HCT116 (cell line): ENCODE results near the gene AATF. TPM values are rescaled to one million over a fixed set of nuclear protein-coding genes. Genes with fewer than 3 reads are reported as not detected.

Source experiments
- ATAC-seq: fragments of 200-7000 bp; cut with Tn5 transposase; 2 replicates; pipeline ENCODE4 v1.9.1; 2020; ENCODE audit warnings: mild to moderate bottlenecking, moderate library complexity
- BruUV-seq: library from RNA; stranded (reverse); fragments of 400-500 nt; replicated peaks from 2 replicates; lab custom pipeline; 2021; lab: Mats Ljungman, UMichigan
- CTCF ChIA-PET: fragments of 300-600 bp; sonication (Branson Sonifier 250); formaldehyde crosslinking; loops from one replicate; lab custom pipeline; 2021; ENCODE audit warnings: antibody characterized with exemption; lab: Charles Lee
- POLR2A ChIA-PET: fragments of 300-600, 350-600 bp; sonication (Branson Sonifier 250); formaldehyde crosslinking; loops from one replicate; lab custom pipeline; 2021; ENCODE audit warnings: antibody characterized with exemption; lab: Charles Lee
- RAD21 ChIA-PET, 2 experiments: fragments of 300-600 bp; sonication (Branson Sonifier 250); formaldehyde crosslinking; loops; one replicate each; lab custom pipeline; 2023; ENCODE audit warnings: low total read pairs in 2 of 2; ENCODE audit not compliant: uncharacterized antibody in 2 of 2, unreplicated experiment in 2 of 2, low non-redundant PET in 1 of 2; lab: Charles Lee
- DNase-seq: peaks from one replicate; pipeline ENCODE4 v3.0.0-alpha.2; 2010; ENCODE audit warnings: low read depth, low spot score
- H2AFZ ChIP-seq: fragments of 200-600 bp; shearing (Covaris generic), sonication (generic); 2 replicates; pipeline ENCODE4 v1.6.1; 2017; ENCODE audit warnings: low read depth, mixed run types, mixed read lengths, antibody characterized with exemption, low read length; ENCODE audit not compliant: poor library complexity, severe bottlenecking
- H3K27ac ChIP-seq: 2 replicates; pipeline ENCODE4 v1.5.1; 2012; ENCODE audit warnings: low read depth, low read length
- H3K27me3 ChIP-seq: fragments of 200-600 bp; sonication (generic); 2 replicates; pipeline ENCODE4 v1.6.1; 2016; ENCODE audit warnings: mixed run types, low read length, mixed read lengths; ENCODE audit not compliant: insufficient read depth
- H3K36me3 ChIP-seq, 2 experiments: fragments of 200-500 bp in 1 of 2; fragments of 200-600 bp in 1 of 2; sonication (Bioruptor generic) in 1 of 2; sonication (generic) in 1 of 2; 2 replicates each; pipeline versions ENCODE4 v1.5.1 to v1.6.1; 2014 to 2016; ENCODE audit warnings: low read length in 2 of 2, inconsistent platforms in 1 of 2, mixed read lengths in 1 of 2, mixed run types in 1 of 2; ENCODE audit not compliant: insufficient read depth in 2 of 2, control insufficient read depth in 1 of 2
- H3K4me1 ChIP-seq, 2 experiments: fragments of 200-600 bp in 1 of 2; sonication (generic) in 1 of 2; 2 replicates each; pipeline versions ENCODE4 v1.5.1 to v1.6.1; 2012 to 2017; ENCODE audit warnings: low read length in 2 of 2, inconsistent platforms in 1 of 2, mild to moderate bottlenecking in 1 of 2, mixed read lengths in 1 of 2, mixed run types in 1 of 2, moderate library complexity in 1 of 2; ENCODE audit not compliant: insufficient read depth in 2 of 2, control insufficient read depth in 1 of 2
- H3K4me2 ChIP-seq: fragments of 200-600 bp; sonication (generic); 2 replicates; pipeline ENCODE4 v1.6.1; 2017; ENCODE audit warnings: mixed run types, low read length, mixed read lengths
- H3K4me3 ChIP-seq, 2 experiments: fragments of 200-600 bp in 1 of 2; sonication (generic) in 1 of 2; replicated peaks in 1 of 2; 2 replicates each; pipeline ENCODE4 v1.5.1; 2011 to 2016; ENCODE audit warnings: low read length in 2 of 2, control low read depth in 1 of 2, low read depth in 1 of 2, mild to moderate bottlenecking in 1 of 2, mixed read lengths in 1 of 2, mixed run types in 1 of 2
- H3K79me2 ChIP-seq: fragments of 200-600 bp; sonication (generic); 2 replicates; pipeline ENCODE4 v1.6.1; 2017; ENCODE audit warnings: mild to moderate bottlenecking, mixed run types, low read length, moderate library complexity, mixed read lengths; ENCODE audit not compliant: insufficient read depth
- H3K9ac ChIP-seq: fragments of 200-600 bp; sonication (generic); 2 replicates; pipeline ENCODE4 v1.6.1; 2016; ENCODE audit warnings: low read length, mixed read lengths
- H3K9me2 ChIP-seq: fragments of 200-600 bp; sonication (generic), shearing (Covaris generic); 2 replicates; pipeline ENCODE4 v1.6.1; 2017; ENCODE audit warnings: mixed run types, mild to moderate bottlenecking, moderate library complexity; ENCODE audit not compliant: insufficient read depth
- H3K9me3 ChIP-seq, 2 experiments: fragments of 200-500 bp in 1 of 2; fragments of 200-600 bp in 1 of 2; sonication (Bioruptor generic) in 1 of 2; sonication (generic) in 1 of 2; 2 replicates each; pipeline ENCODE4 v1.6.1; 2014 to 2017; ENCODE audit warnings: low read length in 2 of 2, mixed read lengths in 2 of 2, inconsistent platforms in 1 of 2, low read depth in 1 of 2, mild to moderate bottlenecking in 1 of 2, mixed run types in 1 of 2, moderate library complexity in 1 of 2; ENCODE audit not compliant: control insufficient read depth in 1 of 2, insufficient read depth in 1 of 2
- H4K20me1 ChIP-seq: fragments of 200-600 bp; sonication (generic), shearing (Covaris generic); 2 replicates; pipeline ENCODE4 v1.6.1; 2017; ENCODE audit warnings: mixed run types, mild to moderate bottlenecking, moderate library complexity; ENCODE audit not compliant: insufficient read depth
- ELF1 ChIP-seq: IDR thresholded peaks from 2 replicates; pipeline ENCODE4 v1.6.1; 2012; ENCODE audit warnings: low read depth, borderline replicate concordance
- POLR2AphosphoS5 ChIP-seq: IDR thresholded peaks from 2 replicates; pipeline ENCODE4 v1.6.1; 2011; ENCODE audit warnings: mild to moderate bottlenecking, low read depth, low read length, moderate library complexity
- REST ChIP-seq: IDR thresholded peaks from 2 replicates; pipeline ENCODE4 v1.6.1; 2012; ENCODE audit warnings: low read depth
- SP1 ChIP-seq: IDR thresholded peaks from 2 replicates; pipeline ENCODE4 v1.6.1; 2012; ENCODE audit warnings: low read depth
- SRF ChIP-seq: IDR thresholded peaks from 2 replicates; pipeline ENCODE4 v1.6.1; 2012; ENCODE audit warnings: low read depth
- TCF7L2 ChIP-seq: IDR thresholded peaks from 2 replicates; pipeline ENCODE4 v1.7.0; 2011; ENCODE audit warnings: borderline replicate concordance, inconsistent platforms; ENCODE audit not compliant: insufficient read depth, insufficient read length; ENCODE audit errors: extremely low read depth
- intact Hi-C: fragments of 100-400 bp; cut with micrococcal nuclease; formaldehyde crosslinking; loops from 2 replicates; pipeline ENCODE4 v1.10.0; 2022
- total RNA-seq: library from RNA; stranded (reverse); gene quantifications from one replicate; pipeline ENCODE4 v1.2.1, GENCODE V29; 2021; ENCODE audit not compliant: unreplicated experiment

The AATF gene
- total RNA-seq, 1 experiment from 2014 or later: 105 TPM

GRCh38 chr17:36948717-36949460 is at the start of gene AATF (continued):
- no peak for TF ChIP-seq REST

GRCh38 chr17:36899250-36900159 is 49.2 kb upstream of the AATF start:
- Histone ChIP-seq H3K27ac (no peak overlapping the region), H3K79me2 (no peaks in the 10 kb centered on the region), H3K27me3 (no peaks in the 10 kb centered on the region), H3K9me3 (no peaks in the 10 kb centered on the region), H3K9ac (no peak overlapping the region), H4K20me1 (no peaks in the 10 kb centered on the region), H3K4me2 (no peak overlapping the region), H3K36me3 (no peaks in the 10 kb centered on the region), H3K4me1 (peaks cover 2 to 12% of the 10 kb centered on the region in 2 experiments; a peak in 2 of 4 replicates), H2AFZ (no peak overlapping the region), H3K4me3 (no peak overlapping the region), H3K9me2 (no peaks in the 10 kb centered on the region)
- ChIA-PET POLR2A (no interaction called here), CTCF (no interaction called here), RAD21 (interaction anchor here in 1 of 2 experiments (0.6 kb wide), 1 partner anchor 147 kb away, joined by 3 read pairs; no protein-coding TSS in a partner anchor)
- BruUV-seq: no TSS peak
- TF ChIP-seq SRF: no peak
- no peak for TF ChIP-seq SP1
- no peak for TF ChIP-seq POLR2AphosphoS5
- no peak for TF ChIP-seq TCF7L2
- TF ChIP-seq ELF1: no peak
- ATAC-seq (no peak), DNase-seq (no peak)
- intact Hi-C loops: no loop called here
